ENCODE measurements around the gene DNAAF8. TPM values are rescaled to one million over a fixed set of nuclear protein-coding genes. Genes with fewer than 3 reads are reported as not detected.

DNAAF8 gene
- total RNA-seq, 1 donor from 2014 or later = 0.62 TPM

DNA sequence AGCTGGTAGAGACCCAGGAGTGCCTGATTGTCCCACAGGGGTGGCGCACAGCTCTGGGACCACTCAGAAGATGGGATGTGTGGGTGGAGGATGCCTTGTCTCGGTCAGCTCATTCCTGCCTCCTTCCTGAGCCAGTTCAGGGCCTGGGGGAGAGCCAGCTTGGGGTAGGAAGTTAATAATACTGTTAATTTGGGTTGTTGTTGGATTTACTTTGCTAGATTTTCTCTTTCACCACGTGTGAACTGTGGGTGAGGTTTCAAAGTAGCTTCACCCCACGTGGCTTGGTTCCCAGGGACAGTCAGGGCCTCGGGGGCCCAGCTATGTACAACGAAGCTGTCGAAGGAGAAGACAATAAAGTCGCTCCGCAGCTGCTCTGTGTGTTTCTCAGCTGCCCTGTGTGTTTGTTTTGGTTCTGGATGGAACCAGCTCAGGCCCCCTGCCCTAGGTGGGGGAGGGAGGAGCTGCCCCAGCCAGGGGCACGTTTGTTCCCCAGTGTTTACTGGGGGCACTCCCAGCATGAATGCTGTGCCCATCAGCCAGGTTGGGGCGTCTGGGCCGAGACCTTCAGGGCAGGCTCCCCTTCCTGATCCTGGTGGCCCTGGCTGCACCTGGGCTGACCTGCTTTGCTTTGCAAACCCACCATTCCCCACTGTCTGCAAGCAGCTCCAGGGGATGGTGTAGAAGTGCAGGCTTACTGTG is 38.7 kb upstream of the DNAAF8 start:
- DNase-seq = no peak

- no peak for DNase-seq
Observed at GRCh38 chr16:4696172-4696904, 38.0 kb upstream of the DNAAF8 start.

GRCh38 chr16:4696905-4697847 is 37.2 kb upstream of the DNAAF8 start:
- no peak for DNase-seq

- no peak for DNase-seq
Observed at GRCh38 chr16:4697848-4698291, 36.5 kb upstream of the DNAAF8 start.

GRCh38 chr16:4698321-4699045 is 35.9 kb upstream of the DNAAF8 start:
- no peak for DNase-seq

DNA sequence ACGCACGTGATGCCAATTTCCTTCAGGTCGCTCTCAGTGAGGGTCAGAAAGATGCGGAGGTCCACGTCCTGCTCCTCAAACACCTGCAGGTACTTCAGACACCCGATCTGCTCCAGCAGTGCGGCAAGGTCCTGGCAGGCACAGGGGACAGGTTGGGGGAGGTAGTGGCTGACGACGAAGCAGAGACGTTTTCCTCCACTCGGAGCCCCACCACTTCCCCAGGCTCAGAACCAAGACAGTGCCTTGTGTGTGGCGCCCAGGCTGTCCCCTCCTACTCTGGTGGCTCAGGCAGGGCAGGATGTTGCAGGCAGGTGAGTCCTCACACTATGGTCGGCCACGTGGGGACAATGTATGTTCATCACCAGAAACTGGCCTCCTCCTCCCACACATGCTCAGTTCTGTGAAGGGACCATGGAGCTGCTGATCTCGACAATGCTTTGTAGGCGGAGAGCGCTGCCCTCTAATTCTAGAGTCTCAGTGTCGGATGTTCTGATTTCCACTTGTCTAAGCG is 35.2 kb upstream of the DNAAF8 start:
- DNase-seq = no peak

- DNase-seq = no peak
Observed at GRCh38 chr16:4700380-4700996, 33.8 kb upstream of the DNAAF8 start.

DNA sequence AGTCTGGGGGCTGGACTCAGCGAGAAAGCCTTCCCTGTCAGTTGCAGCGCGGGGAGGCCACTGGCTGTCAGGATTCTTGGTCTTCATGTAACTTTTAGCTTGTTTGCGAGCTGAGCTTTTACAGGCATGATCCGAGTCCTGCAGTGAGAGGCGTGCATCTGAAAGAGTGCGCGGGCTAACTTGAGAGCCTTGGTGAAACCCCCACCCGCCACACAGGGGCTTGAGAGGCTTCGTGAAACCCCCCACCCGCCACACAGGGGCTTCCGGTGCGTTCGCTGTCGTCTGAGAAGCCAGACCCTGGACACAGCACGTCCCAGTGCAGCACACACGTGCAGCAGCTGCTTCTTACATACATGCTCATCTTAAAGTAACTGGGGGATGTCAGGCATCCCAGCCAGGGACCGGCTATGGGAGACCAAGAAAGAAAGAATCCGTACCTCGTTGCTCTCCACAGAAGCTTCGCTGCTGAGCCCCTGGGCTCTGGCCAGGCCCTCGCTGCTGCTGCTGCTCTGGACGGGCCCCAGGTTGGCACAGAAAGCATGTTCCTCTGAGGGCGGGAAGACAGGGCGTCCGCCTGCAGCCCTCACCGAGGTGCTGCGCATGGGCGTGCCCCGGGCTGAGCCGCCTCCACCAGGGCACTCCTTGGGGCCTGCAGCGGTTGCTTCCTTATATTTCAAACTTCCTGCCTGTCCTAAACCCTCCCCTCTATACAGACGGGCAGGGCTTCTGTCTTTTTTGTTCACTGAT is 33.2 kb upstream of the DNAAF8 start:
- DNase-seq = no peak

GRCh38 chr16:4701791-4702465 is 32.4 kb upstream of the DNAAF8 start:
- DNase-seq = no peak

DNA sequence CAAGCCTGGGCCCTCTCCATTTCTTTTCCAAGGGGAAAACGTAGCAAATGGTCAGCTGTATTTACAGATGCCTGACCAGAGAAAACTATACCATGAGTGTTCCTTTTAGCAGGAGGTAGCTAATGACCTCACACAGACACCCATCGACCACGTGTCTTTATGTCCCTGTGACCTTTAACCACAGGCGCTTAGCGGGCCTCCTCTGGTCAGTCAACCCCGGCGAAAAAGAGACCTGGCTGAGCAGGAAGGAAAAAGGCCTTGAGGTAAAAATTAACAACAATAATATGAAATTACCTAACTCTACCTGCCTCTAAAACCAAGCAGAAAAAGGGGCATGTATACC is 31.9 kb upstream of the DNAAF8 start:
- DNase-seq = no peak

GRCh38 chr16:4703906-4704305 is 30.4 kb upstream of the DNAAF8 start:
- no peak for DNase-seq

DNA sequence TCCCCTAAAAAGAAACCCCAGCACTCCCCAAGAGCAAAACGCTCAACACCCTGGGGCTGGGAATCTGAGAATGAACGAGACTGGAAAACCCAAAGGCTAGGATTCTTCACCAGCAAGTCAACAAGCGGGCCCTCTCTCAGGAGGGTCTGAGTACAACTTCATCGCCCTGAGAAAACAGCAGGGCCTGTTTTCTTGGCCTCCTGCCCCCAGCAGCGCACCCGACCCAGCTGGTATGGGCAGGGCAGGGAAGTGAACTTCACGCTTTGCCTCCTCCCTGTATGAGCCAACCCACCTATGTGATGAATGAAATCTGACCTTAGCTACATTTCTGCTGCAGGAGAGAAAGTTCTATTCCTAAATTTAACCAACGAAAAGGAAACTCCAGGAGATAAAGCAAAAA is 29.8 kb upstream of the DNAAF8 start:
- no peak for DNase-seq

- DNase-seq = no peak
Observed at GRCh38 chr16:4704913-4705312, 29.4 kb upstream of the DNAAF8 start.

DNA sequence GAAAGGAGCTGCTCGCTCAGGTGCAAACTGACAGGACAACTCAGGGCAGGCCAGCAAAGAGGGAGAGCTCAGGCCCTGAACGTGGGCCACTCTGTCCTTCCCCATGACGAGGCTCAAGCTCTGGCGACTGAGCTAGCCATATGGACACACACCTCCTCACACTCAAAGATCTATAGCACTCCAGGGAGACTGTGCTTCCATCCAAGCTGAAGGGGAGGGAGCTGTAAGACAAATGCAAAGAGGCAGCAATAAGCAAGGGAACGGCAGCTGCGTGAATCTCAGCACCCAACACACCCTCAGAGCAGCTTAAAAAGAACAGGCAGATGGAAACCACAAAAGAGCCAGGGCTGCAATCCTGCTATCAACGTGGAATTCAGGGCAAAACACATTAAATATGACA is 27.5 kb upstream of the DNAAF8 start:
- DNase-seq = no peak

DNA sequence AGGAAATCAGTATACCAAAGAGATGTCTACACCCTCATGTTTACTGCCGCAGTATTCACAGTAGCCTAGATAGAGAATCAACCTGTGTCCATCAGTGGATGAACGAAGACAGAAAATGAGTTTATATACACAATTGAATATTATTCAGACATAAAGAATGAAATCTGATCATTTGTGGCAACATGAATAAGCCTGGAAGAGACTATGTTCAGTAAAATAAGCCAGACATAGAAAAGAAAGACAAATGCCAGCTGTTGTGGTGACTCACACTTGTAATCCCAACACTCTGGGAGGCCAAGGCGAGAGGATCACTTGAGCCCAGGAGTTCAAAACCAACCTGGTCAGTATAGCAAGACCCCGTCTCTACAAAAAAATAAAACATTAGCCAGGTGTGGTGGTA is 24.9 kb upstream of the DNAAF8 start:
- DNase-seq = no peak

- DNase-seq = no peak
Observed at GRCh38 chr16:4713663-4714501, 20.5 kb upstream of the DNAAF8 start.

- DNase-seq = no peak
Observed at GRCh38 chr16:4714996-4715395, 19.3 kb upstream of the DNAAF8 start.

DNA sequence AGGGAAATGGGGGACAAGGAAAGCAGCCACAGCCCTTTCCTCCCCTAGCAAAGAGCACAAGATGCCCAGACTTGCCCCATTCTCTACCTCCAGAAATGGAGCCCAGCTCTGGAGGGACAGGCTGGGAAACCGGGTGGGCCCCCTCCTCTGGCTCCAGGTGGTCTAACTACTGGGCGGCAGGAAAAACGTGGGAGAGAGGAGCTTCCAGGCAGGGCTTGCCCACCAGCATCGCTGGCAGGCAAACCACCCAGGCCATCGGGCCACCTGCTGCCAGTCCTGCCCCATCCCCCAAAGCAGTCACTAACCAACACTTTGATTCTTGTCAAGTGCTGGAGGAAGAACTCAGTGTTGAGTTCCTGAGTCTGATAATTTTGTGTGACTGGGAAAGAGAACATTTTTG is 15.9 kb upstream of the DNAAF8 start:
- no peak for DNase-seq

GRCh38 chr16:4723071-4723767 is 11.1 kb upstream of the DNAAF8 start:
- no peak for DNase-seq

Data from occipital lobe (tissue), 2 donors.